Astrocyte (in vitro differentiated cells and primary cell): Measurements from ENCODE around the gene TLR5.

Source experiments
- EZH2 ChIP-seq: IDR thresholded peaks from 2 replicates; pipeline ENCODE4 v1.6.1; 2012; ENCODE audit warnings: mild to moderate bottlenecking, low read length, inconsistent platforms; ENCODE audit not compliant: insufficient read depth
- TF ChIP-seq, protein P1 (sequence below): IDR thresholded peaks from 2 replicates; pipeline ENCODE4 v1.5.1; 2011; ENCODE audit warnings: low read depth, mild to moderate bottlenecking, inconsistent platforms, low read length, moderate library complexity; ENCODE audit not compliant: insufficient read depth

DNA sequence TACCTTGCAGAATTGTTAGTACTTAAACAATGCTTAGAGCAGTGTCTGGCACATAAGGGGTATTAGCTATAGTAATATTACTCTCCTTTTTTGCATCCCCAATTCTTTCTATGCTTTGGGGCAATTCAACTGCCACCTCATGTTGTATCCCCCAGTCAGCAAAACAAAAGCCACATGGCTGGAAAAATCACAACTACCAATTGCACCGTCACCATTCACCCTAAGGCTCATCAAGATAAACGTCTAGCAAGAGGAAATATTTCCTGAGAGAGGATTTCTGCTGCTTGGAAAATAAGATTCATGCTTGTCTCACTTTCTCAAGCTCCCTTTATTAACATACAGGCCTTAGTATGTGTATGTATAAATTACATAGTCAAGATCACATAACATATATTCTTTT, 12.1 kb upstream of the TLR5 start:
- TF ChIP-seq, protein P1, sequence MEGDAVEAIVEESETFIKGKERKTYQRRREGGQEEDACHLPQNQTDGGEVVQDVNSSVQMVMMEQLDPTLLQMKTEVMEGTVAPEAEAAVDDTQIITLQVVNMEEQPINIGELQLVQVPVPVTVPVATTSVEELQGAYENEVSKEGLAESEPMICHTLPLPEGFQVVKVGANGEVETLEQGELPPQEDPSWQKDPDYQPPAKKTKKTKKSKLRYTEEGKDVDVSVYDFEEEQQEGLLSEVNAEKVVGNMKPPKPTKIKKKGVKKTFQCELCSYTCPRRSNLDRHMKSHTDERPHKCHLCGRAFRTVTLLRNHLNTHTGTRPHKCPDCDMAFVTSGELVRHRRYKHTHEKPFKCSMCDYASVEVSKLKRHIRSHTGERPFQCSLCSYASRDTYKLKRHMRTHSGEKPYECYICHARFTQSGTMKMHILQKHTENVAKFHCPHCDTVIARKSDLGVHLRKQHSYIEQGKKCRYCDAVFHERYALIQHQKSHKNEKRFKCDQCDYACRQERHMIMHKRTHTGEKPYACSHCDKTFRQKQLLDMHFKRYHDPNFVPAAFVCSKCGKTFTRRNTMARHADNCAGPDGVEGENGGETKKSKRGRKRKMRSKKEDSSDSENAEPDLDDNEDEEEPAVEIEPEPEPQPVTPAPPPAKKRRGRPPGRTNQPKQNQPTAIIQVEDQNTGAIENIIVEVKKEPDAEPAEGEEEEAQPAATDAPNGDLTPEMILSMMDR, result no peak
- no peak for TF ChIP-seq EZH2
